HepG2 (cell line): ENCODE measurements around the gene SRP14. TPM values are rescaled to one million over a fixed set of nuclear protein-coding genes. Genes with fewer than 3 reads are reported as not detected.

Source experiments
- ATM ChIP-seq: fragments of 450-650 bp; IDR thresholded peaks from 2 replicates; pipeline ENCODE4 v1.7.1; 2017; ENCODE audit warnings: mild to moderate bottlenecking, borderline replicate concordance
- RARG ChIP-seq: sonication (generic); formaldehyde crosslinking; IDR thresholded peaks from 2 replicates; pipeline ENCODE4 v1.4.0; 2020; ENCODE audit warnings: low read depth, mild to moderate bottlenecking, missing genetic modification reagents
- SMAD9 ChIP-seq: sonication (generic); formaldehyde crosslinking; IDR thresholded peaks from 2 replicates; pipeline ENCODE4 v1.5.1; 2020; ENCODE audit warnings: mild to moderate bottlenecking, missing genetic modification reagents
- SNRNP70 ChIP-seq: fragments of 200-400 bp; formaldehyde crosslinking; IDR thresholded peaks from 2 replicates; pipeline ENCODE4 v1.6.1; 2017; ENCODE audit warnings: mild to moderate bottlenecking, low read depth, low read length, moderate library complexity
- ZFP41 ChIP-seq: sonication (generic); formaldehyde crosslinking; IDR thresholded peaks from 2 replicates; pipeline ENCODE4 v1.4.0; 2020; ENCODE audit warnings: mild to moderate bottlenecking, missing genetic modification reagents, borderline replicate concordance
- ZNF136 ChIP-seq: sonication (generic); formaldehyde crosslinking; IDR thresholded peaks from 2 replicates; pipeline ENCODE4 v1.8.1; 2022; ENCODE audit warnings: low read depth, mild to moderate bottlenecking, moderate library complexity, missing genetic modification reagents
- ZNF33B ChIP-seq: sonication (generic); formaldehyde crosslinking; IDR thresholded peaks from 2 replicates; pipeline ENCODE4 v1.5.1; 2020; ENCODE audit warnings: mild to moderate bottlenecking, missing genetic modification reagents
- ZNF607 ChIP-seq: sonication (generic); formaldehyde crosslinking; IDR thresholded peaks from 2 replicates; pipeline ENCODE4 v1.5.1; 2020; ENCODE audit warnings: missing genetic modification reagents, mild to moderate bottlenecking, borderline replicate concordance
- ZNF7 ChIP-seq: IDR thresholded peaks from 2 replicates; pipeline ENCODE4 v1.6.1; 2016; ENCODE audit warnings: missing biosample characterization, missing genetic modification reagents
- ZNF841 ChIP-seq: sonication (generic); formaldehyde crosslinking; IDR thresholded peaks from 2 replicates; pipeline ENCODE4 v1.8.1; 2023; ENCODE audit warnings: missing genetic modification reagents, borderline replicate concordance
- polyA plus RNA-seq, 8 experiments: library from polyadenylated mRNA; depleted of rRNA in 3 of 8; stranded (reverse) in 7 of 8; unstranded in 1 of 8; fragments of >200 nt; fragmentation: Illumina TruSeq in 4 of 8; extraction: Trizol in 4 of 8; gene quantifications; 2 replicates each; pipeline versions ENCODE4 v1.2.1 to v1.2.3, GENCODE V29; 2011 to 2016; ENCODE audit warnings: low read depth in 4 of 8, missing spikeins in 1 of 8, mixed read lengths in 1 of 8; ENCODE audit not compliant: insufficient read depth in 1 of 8
- total RNA-seq, 5 experiments: library from RNA; depleted of rRNA; stranded (reverse); fragments of >200 nt; fragmentation: Illumina TruSeq; extraction: Trizol; gene quantifications; 2 replicates each; pipeline ENCODE4 v1.2.3, GENCODE V29; 2016; ENCODE audit warnings: low read depth in 1 of 5
- TF ChIP-seq, protein P1 (sequence below): sonication (generic); formaldehyde crosslinking; IDR thresholded peaks from 2 replicates; pipeline ENCODE4 v1.8.1; 2023; ENCODE audit warnings: mild to moderate bottlenecking, missing genetic modification reagents
- TF ChIP-seq, protein P2 (sequence below): sonication (generic); formaldehyde crosslinking; conservative IDR thresholded peaks from 2 replicates; pipeline ENCODE4 v1.4.0; 2020; ENCODE audit warnings: missing genetic modification reagents

The SRP14 gene
- total and polyA plus RNA-seq, 2 of the 13 experiments (the other 11 are each of a cell fraction or from before 2014, with no cell fraction given): 208 to 356 TPM

DNA sequence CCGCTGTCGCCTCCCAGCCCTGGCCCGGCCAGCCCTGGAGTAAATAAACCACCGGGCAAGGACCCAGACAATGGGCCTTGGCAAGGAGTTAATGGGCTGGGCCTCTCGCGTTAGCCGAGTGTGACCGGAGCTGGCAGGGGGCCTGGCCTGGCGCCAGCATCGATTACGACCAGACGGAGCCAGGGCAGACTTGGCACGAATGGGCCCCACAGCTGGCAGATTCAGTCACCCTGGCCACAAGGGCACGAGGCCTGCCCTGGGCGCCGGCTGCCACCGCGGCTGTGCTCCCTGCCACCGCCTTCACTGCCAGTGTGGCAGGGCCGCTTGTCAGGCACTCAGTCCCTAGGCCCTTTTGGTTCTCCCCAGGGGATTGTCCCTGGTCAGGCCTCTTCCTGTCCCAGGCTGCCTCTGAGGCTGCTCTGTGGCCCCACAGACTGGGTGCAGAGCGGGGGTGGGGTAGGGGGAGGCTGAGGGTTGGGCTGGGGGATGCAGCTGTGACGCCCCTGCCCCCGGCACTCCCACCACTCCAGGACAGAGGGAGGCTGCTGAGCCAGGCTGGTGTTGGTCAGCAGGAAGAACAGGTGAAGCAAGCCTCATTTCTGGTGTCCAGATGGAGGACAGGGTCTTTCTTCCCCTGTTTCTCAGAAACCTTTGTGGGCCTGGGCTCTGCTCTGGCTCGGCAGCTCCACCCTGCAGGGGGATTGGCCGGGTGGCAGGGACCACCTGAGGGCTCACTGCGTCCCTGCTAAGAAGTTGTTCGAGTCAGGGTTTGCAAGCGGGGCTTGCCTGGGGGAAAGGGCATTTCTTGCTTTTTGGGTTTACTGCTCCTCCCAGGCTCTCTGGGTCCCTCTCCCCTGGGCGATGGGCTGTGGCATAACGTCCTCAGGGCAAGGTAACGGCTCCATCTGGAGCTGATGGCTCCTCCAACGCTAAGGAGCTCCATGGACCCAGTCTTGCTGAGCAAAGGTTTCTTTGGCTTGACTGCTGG is 30.5 kb upstream of the SRP14 start (continued):
- TF ChIP-seq, protein P1, sequence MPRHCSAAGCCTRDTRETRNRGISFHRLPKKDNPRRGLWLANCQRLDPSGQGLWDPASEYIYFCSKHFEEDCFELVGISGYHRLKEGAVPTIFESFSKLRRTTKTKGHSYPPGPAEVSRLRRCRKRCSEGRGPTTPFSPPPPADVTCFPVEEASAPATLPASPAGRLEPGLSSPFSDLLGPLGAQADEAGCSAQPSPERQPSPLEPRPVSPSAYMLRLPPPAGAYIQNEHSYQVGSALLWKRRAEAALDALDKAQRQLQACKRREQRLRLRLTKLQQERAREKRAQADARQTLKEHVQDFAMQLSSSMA (CRISPR knock-in tag): no peak
- no peak for TF ChIP-seq SNRNP70
- no peak for TF ChIP-seq ZNF33B (CRISPR knock-in tag)
- TF ChIP-seq RARG (CRISPR knock-in tag): no peak
- TF ChIP-seq ZNF136 (CRISPR knock-in tag): no peak
- TF ChIP-seq ZNF7 (CRISPR knock-in tag): no peak
- no peak for TF ChIP-seq SMAD9
- no peak for TF ChIP-seq ZFP41 (CRISPR knock-in tag)
- no peak for TF ChIP-seq ZNF607 (CRISPR knock-in tag)
- TF ChIP-seq, protein P2, sequence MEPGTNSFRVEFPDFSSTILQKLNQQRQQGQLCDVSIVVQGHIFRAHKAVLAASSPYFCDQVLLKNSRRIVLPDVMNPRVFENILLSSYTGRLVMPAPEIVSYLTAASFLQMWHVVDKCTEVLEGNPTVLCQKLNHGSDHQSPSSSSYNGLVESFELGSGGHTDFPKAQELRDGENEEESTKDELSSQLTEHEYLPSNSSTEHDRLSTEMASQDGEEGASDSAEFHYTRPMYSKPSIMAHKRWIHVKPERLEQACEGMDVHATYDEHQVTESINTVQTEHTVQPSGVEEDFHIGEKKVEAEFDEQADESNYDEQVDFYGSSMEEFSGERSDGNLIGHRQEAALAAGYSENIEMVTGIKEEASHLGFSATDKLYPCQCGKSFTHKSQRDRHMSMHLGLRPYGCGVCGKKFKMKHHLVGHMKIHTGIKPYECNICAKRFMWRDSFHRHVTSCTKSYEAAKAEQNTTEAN (CRISPR knock-in tag): 0 out of 2 replicates have a peak, but pooled peaks have one; percentile 22
- no peak for TF ChIP-seq ATM
- TF ChIP-seq ZNF841 (CRISPR knock-in tag): no peak
